Adrenal gland (tissue), 5 donors: ENCODE measurements around the gene DCAF6.

ENCODE experiments used
- POLR2A ChIP-seq, 2 donors: fragments of 450-650 bp; IDR thresholded peaks; one replicate each; pipeline ENCODE4 v1.6.1; 2017; ENCODE audit warnings: antibody characterized with exemption in 2 of 2, mild to moderate bottlenecking in 2 of 2, moderate library complexity in 1 of 2
- TF ChIP-seq, protein P1 (sequence below), 6 experiments: fragments of 450-650 bp in 4 of 6; fragments of 200-600 bp in 2 of 6; sonication (generic) in 1 of 6; IDR thresholded peaks; 1 replicate in 5 of 6; 2 replicates in 1 of 6; pipeline versions ENCODE4 v1.5.1 to v1.8.0; 2016 to 2021; ENCODE audit warnings: antibody characterized with exemption in 6 of 6, mild to moderate bottlenecking in 2 of 6, moderate library complexity in 1 of 6
- donor health status: DM: no; HTN: no; CAD: no.

DNA sequence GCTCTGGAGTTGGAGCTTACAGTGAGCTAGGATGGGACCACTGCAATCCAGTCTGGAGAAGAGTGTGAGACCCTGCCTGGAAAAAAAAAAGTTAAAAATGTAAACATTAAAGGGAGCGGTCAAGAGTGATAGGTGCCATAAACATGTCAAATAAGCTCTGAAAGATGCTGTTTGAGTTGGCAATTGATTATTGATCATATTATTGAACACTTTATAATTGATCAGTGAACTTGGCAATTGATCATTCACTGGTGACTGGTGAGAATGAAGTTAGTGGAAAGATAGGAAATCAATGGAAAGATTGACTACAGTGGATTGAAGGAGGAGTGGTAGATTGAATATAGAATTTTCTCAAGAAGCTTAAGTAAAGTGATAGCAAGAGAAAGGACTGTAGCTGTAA lies 64.7 kb downstream of the DCAF6 start:
- TF ChIP-seq, protein P1, sequence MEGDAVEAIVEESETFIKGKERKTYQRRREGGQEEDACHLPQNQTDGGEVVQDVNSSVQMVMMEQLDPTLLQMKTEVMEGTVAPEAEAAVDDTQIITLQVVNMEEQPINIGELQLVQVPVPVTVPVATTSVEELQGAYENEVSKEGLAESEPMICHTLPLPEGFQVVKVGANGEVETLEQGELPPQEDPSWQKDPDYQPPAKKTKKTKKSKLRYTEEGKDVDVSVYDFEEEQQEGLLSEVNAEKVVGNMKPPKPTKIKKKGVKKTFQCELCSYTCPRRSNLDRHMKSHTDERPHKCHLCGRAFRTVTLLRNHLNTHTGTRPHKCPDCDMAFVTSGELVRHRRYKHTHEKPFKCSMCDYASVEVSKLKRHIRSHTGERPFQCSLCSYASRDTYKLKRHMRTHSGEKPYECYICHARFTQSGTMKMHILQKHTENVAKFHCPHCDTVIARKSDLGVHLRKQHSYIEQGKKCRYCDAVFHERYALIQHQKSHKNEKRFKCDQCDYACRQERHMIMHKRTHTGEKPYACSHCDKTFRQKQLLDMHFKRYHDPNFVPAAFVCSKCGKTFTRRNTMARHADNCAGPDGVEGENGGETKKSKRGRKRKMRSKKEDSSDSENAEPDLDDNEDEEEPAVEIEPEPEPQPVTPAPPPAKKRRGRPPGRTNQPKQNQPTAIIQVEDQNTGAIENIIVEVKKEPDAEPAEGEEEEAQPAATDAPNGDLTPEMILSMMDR (IDR thresholded peaks at IDR 0.05) = no peak
- TF ChIP-seq POLR2A (IDR thresholded peaks at IDR 0.05) = no peak
